SU-DHL-6 (cell line): ENCODE measurements around the gene LIN7B.

Experiments used
- H2AFZ ChIP-seq: fragments of 200-600 bp; sonication (generic); 2 replicates; pipeline ENCODE4 v1.6.1; 2014; ENCODE audit warnings: low read depth, mild to moderate bottlenecking, moderate library complexity, mixed read lengths, antibody characterized with exemption, low read length; ENCODE audit not compliant: severe bottlenecking
- H3F3A ChIP-seq: fragments of 200-600 bp; shearing (Covaris generic); 2 replicates; pipeline ENCODE4 v1.6.0; 2016; ENCODE audit warnings: antibody characterized with exemption, mild to moderate bottlenecking; ENCODE audit not compliant: insufficient read depth
- H3K27ac ChIP-seq: fragments of 200-600 bp; sonication (generic); 2 replicates; pipeline ENCODE4 v1.5.1; 2016; ENCODE audit warnings: low read depth, mild to moderate bottlenecking, low read length, moderate library complexity, mixed read lengths
- H3K27me3 ChIP-seq: fragments of 200-600 bp; sonication (generic), shearing (Covaris generic); 2 replicates; pipeline ENCODE4 v1.6.0; 2014; ENCODE audit warnings: mild to moderate bottlenecking, low read length
- H3K36me3 ChIP-seq: fragments of 200-600 bp; sonication (generic); 2 replicates; pipeline ENCODE4 v1.6.1; 2014; ENCODE audit warnings: mild to moderate bottlenecking, low read length, mixed read lengths
- H3K4me2 ChIP-seq: fragments of 300-600, 200-600 bp; shearing (Covaris generic), sonication (generic); 2 replicates; pipeline ENCODE4 v1.6.0; 2014; ENCODE audit warnings: low read length, low read depth, mild to moderate bottlenecking; ENCODE audit not compliant: poor library complexity, severe bottlenecking
- H3K4me3 ChIP-seq: fragments of 200-600 bp; sonication (generic); 2 replicates; pipeline ENCODE4 v1.5.1; 2014; ENCODE audit warnings: antibody characterized with exemption, low read length, mild to moderate bottlenecking, mixed read lengths; ENCODE audit not compliant: insufficient read depth, poor library complexity, severe bottlenecking
- H3K79me2 ChIP-seq: fragments of 200-600 bp; sonication (generic); 2 replicates; pipeline ENCODE4 v1.6.1; 2014; ENCODE audit warnings: mild to moderate bottlenecking, low read length, moderate library complexity; ENCODE audit not compliant: insufficient read depth
- H3K9ac ChIP-seq: fragments of 200-600 bp; sonication (generic); 2 replicates; pipeline ENCODE4 v1.7.0; 2014; ENCODE audit warnings: mild to moderate bottlenecking, low read length
- H3K9me2 ChIP-seq: fragments of 200-600 bp; sonication (generic); replicated peaks from 2 replicates; pipeline ENCODE4 v1.6.1; 2014; ENCODE audit warnings: low read length; ENCODE audit not compliant: insufficient read depth
- H3K9me3 ChIP-seq: fragments of 200-600 bp; sonication (generic); 2 replicates; pipeline ENCODE4 v1.6.1; 2014; ENCODE audit warnings: low read length, mixed read lengths; ENCODE audit not compliant: insufficient read depth
- H4K20me1 ChIP-seq: fragments of 200-600 bp; sonication (generic); 2 replicates; pipeline ENCODE4 v1.6.1; 2014; ENCODE audit warnings: low read depth, mild to moderate bottlenecking, antibody characterized with exemption, low read length, moderate library complexity, mixed read lengths
- EZH2phosphoT487 ChIP-seq: fragments of 200-600 bp; sonication (generic), shearing (Covaris generic); conservative IDR thresholded peaks from 2 replicates; pipeline ENCODE4 v1.6.1; 2018; ENCODE audit warnings: mild to moderate bottlenecking, antibody characterized with exemption, low read length, moderate library complexity, mixed read lengths
- TF ChIP-seq, protein P1 (sequence below): fragments of 200-600 bp; sonication (generic); IDR thresholded peaks from one replicate; pipeline ENCODE4 v1.5.1; 2017; ENCODE audit warnings: antibody characterized with exemption, mild to moderate bottlenecking, low read length, moderate library complexity; ENCODE audit not compliant: insufficient read depth, poor library complexity, severe bottlenecking

Gene LIN7B

DNA sequence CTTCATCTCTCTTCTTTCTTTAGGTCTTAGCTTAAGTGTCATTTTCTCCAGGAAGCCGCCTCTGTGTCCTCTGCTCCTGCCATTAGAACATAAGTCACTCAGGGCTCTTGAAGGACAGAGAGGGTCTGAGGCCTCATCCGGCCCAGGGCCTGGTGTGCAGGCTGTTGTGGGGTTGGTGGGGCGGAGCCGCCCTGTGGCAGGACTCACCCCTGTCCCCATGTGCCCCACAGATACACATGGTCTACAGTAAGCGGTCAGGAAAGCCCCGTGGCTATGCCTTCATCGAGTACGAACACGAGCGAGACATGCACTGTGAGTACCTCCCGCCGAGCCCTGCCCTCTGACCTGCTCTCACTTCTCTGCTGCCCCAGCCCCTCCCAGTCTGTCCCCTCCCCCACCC lies 13.0 kb upstream of the LIN7B start:
- peaks cover 13% of the 10 kb centered on the region for H3K36me3 ChIP-seq
- TF ChIP-seq EZH2phosphoT487 = no peak
- TF ChIP-seq, protein P1, sequence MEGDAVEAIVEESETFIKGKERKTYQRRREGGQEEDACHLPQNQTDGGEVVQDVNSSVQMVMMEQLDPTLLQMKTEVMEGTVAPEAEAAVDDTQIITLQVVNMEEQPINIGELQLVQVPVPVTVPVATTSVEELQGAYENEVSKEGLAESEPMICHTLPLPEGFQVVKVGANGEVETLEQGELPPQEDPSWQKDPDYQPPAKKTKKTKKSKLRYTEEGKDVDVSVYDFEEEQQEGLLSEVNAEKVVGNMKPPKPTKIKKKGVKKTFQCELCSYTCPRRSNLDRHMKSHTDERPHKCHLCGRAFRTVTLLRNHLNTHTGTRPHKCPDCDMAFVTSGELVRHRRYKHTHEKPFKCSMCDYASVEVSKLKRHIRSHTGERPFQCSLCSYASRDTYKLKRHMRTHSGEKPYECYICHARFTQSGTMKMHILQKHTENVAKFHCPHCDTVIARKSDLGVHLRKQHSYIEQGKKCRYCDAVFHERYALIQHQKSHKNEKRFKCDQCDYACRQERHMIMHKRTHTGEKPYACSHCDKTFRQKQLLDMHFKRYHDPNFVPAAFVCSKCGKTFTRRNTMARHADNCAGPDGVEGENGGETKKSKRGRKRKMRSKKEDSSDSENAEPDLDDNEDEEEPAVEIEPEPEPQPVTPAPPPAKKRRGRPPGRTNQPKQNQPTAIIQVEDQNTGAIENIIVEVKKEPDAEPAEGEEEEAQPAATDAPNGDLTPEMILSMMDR = no peak
- H3K27me3 ChIP-seq = no peaks in the 10 kb centered on the region
- H3K79me2 ChIP-seq = peaks cover 13% of the 10 kb centered on the region
- no peak overlapping the region for H3K27ac ChIP-seq
- peaks cover 7% of the 10 kb centered on the region; the same call in 1 of the 2 replicates for H3F3A ChIP-seq
- no peaks in the 10 kb centered on the region for H3K9me3 ChIP-seq
- H3K4me3 ChIP-seq = no peak overlapping the region
- H3K9me2 ChIP-seq = no peaks in the 10 kb centered on the region
- H4K20me1 ChIP-seq = no peaks in the 10 kb centered on the region
- H2AFZ ChIP-seq = no peak overlapping the region
- H3K4me2 ChIP-seq = no peak overlapping the region
- H3K9ac ChIP-seq = no peak overlapping the region

DNA sequence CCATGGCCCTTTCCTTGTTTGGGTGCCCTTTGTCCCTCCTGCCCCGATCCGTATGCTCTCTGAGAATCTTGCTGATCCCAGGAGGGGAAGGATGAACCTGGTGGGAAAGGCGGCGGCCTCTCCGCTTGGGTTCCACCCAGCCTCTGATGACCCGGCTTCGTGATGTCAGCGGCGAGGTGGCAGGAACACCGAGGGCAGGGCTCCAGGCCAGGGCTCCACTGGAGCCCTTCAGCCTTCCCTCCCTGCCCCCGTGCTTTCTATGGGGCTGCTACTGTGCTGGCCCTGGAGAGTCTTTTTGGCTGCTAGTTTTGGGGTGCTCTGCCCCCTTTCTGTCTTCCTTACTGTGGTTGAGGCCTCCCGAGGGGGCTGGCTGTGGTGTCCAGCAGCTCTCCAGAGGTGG lies 11.9 kb upstream of the LIN7B start:
- peaks cover 4% of the 10 kb centered on the region; the same call in 1 of the 2 replicates for H3F3A ChIP-seq
- H3K9ac ChIP-seq = no peak overlapping the region
- peaks cover 16% of the 10 kb centered on the region for H3K36me3 ChIP-seq
- H3K4me3 ChIP-seq = no peak overlapping the region
- peaks cover 13% of the 10 kb centered on the region for H3K79me2 ChIP-seq
- no peaks in the 10 kb centered on the region for H3K27me3 ChIP-seq
- TF ChIP-seq EZH2phosphoT487 = no peak
- TF ChIP-seq, protein P1 = no peak
- no peaks in the 10 kb centered on the region for H3K9me3 ChIP-seq
- no peaks in the 10 kb centered on the region; the same call in 1 of the 2 replicates for H4K20me1 ChIP-seq
- H3K27ac ChIP-seq = no peak overlapping the region
- H3K4me2 ChIP-seq = no peak overlapping the region
- no peak overlapping the region for H2AFZ ChIP-seq
- H3K9me2 ChIP-seq = no peaks in the 10 kb centered on the region

DNA sequence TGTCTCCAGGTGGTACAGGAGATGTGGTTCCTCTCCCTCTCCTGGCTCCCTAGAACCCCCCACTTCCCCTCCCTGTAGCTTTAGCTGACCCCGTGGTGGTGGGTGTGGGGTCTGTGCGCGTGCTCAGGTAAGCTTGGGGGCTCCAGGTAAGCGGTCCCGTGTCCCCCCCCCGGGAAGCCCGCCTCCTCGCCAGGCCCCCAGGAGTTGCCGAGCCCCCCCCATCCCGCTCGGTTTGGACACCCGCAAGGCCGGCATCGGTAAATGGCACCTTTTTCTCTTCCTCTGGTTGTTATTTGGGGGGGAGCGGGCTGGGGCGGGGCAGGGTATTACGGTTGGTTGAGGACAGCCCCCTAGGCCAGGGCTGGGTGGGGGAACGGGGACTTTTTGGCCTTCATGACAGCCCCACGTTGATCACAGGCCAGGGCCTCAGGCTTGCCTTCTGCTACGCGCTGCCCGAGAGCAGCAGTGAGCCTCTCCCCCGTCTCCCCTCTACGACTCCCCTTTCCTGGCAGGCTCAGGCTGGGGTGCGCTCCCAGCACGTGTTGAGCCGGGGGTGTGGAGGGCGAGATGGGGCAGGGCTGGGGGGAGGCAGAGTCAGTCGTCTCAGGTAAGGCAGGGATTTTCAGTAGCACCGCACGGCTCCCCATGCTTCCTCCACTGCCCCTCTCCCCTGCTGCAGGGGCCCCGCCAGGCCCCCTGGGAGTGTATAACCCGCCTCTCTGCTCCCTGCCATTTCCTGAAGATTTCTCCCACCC lies 10.7 kb upstream of the LIN7B start:
- Histone ChIP-seq H3K9me2 (no peaks in the 10 kb centered on the region), H2AFZ (no peak overlapping the region), H3K79me2 (peaks cover 6% of the 10 kb centered on the region; the same call in 1 of the 2 replicates), H3K9ac (no peak overlapping the region), H4K20me1 (no peaks in the 10 kb centered on the region; the same call in 1 of the 2 replicates), H3K27me3 (no peaks in the 10 kb centered on the region), H3K4me2 (no peak overlapping the region), H3K9me3 (no peaks in the 10 kb centered on the region), H3K27ac (no peak overlapping the region), H3F3A (no peaks in the 10 kb centered on the region), H3K36me3 (peaks cover 10% of the 10 kb centered on the region), H3K4me3 (no peak overlapping the region)
- TF ChIP-seq EZH2phosphoT487 = no peak
- TF ChIP-seq, protein P1 = no peak
